ENCODE measurements around the gene CALHM1. TPM values are rescaled to one million over a fixed set of nuclear protein-coding genes. Genes with fewer than 3 reads are reported as not detected.

CALHM1 gene
- total and polyA plus RNA-seq, 4 donors = not detected

DNA sequence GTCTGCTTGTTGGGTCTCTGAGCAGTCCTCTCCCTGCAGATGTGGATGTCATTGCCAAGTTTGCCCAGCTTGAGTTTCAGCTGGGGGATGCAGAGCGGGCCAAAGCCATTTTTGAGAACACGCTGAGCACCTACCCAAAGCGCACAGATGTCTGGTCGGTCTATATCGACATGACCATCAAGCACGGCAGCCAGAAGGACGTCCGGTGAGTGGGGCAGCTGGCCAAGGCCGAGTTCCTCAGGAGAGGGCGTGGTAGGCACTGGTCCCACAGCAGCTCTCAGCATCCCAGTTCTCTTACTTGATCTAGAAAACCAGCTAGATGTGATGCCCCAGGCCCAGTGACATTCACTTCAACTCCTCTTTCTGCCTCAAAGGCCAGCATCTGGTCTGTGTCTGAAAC, 14.2 kb downstream of the CALHM1 start:
- 72 to 91% methylated on average over 10 of the region's 10 CpGs for WGBS, 2 donors
- Histone ChIP-seq H3K9me3 (ENCODE audit: control insufficient read depth in 4 of 4, insufficient read depth in 3 of 4, low read length in 3 of 4) (no peaks in the 10 kb centered on the region), H3K27me3 (ENCODE audit: control insufficient read depth in 3 of 3, insufficient read depth in 3 of 3, low read length in 2 of 3) (no peaks in the 10 kb centered on the region), H3K9ac (ENCODE audit: insufficient read depth in 1 of 2, low read length in 2 of 2) (no peak overlapping the region), H3K27ac (ENCODE audit: low read depth in 1 of 2, low read length in 1 of 2) (no peak overlapping the region), H3K4me3 (no peak overlapping the region), H3K4me1 (ENCODE audit: control insufficient read depth in 5 of 5, insufficient read depth in 5 of 5, low read length in 5 of 5) (peaks cover 0 to 25% (median 0%) of the 10 kb centered on the region in 5 donors), H3K36me3 (ENCODE audit: control insufficient read depth in 4 of 4, insufficient read depth in 4 of 4, low read length in 4 of 4) (peaks cover 6 to 70% (median 37%) of the 10 kb centered on the region in 4 donors)
- DNase-seq (no peak), ATAC-seq (ENCODE audit: insufficient read depth, low FRiP score) (no peak)
- TF ChIP-seq, protein P1, sequence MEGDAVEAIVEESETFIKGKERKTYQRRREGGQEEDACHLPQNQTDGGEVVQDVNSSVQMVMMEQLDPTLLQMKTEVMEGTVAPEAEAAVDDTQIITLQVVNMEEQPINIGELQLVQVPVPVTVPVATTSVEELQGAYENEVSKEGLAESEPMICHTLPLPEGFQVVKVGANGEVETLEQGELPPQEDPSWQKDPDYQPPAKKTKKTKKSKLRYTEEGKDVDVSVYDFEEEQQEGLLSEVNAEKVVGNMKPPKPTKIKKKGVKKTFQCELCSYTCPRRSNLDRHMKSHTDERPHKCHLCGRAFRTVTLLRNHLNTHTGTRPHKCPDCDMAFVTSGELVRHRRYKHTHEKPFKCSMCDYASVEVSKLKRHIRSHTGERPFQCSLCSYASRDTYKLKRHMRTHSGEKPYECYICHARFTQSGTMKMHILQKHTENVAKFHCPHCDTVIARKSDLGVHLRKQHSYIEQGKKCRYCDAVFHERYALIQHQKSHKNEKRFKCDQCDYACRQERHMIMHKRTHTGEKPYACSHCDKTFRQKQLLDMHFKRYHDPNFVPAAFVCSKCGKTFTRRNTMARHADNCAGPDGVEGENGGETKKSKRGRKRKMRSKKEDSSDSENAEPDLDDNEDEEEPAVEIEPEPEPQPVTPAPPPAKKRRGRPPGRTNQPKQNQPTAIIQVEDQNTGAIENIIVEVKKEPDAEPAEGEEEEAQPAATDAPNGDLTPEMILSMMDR (IDR thresholded peaks at IDR 0.05; ENCODE audit: control extremely low read depth, extremely low read depth) = no peak

DNA sequence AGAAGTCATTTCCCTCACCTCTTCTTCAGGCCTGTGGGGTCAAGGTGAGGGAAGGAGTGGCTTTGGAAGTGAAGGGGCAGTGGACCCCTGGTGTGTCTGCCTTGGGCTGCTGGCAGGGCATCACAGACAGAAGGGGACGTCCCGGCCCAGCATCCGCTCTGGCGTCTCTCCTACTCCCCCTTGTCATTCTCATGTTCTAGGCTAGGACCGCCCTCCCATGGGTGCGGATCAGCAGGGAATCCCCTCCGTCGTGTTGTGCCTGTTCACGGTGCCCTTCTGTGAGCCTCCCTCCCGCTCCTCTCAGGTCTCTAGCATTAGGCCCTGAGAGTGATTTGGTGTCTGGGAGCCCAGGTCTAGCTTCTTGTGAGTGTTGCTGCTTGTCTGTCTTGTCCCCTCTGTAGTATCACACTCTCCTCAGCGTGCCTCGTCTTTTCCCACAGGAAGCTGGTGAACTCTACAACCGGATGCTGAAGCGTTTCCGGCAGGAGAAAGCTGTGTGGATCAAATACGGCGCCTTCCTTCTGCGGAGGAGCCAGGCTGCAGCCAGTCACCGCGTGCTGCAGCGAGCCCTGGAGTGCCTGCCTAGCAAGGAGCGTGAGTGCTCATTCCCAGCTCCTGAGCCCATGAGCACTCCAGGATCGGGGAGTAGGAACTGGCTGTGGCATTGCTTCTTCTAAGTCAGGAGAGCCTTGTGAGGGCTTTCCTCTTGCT, 15.1 kb downstream of the CALHM1 start:
- DNase-seq = no peak
- H3K27me3 ChIP-seq (ENCODE audit: control insufficient read depth in 3 of 3, insufficient read depth in 3 of 3, low read length in 2 of 3) = no peaks in the 10 kb centered on the region
- 84 to 92% methylated on average over 23 of the region's 23 CpGs for WGBS, 2 donors
- H3K9ac ChIP-seq (ENCODE audit: insufficient read depth in 1 of 2, low read length in 2 of 2) = no peak overlapping the region
- H3K27ac ChIP-seq (ENCODE audit: low read depth in 1 of 2, low read length in 1 of 2) = peak overlapping the region in 1 of 2 donors; percentile 26
- peaks cover 14 to 65% (median 32%) of the 10 kb centered on the region in 4 donors for H3K36me3 ChIP-seq (ENCODE audit: control insufficient read depth in 4 of 4, insufficient read depth in 4 of 4, low read length in 4 of 4)
- H3K4me1 ChIP-seq (ENCODE audit: control insufficient read depth in 5 of 5, insufficient read depth in 5 of 5, low read length in 5 of 5) = peaks cover 0 to 22% (median 0%) of the 10 kb centered on the region in 5 donors
- H3K4me3 ChIP-seq = no peak overlapping the region
- no peaks in the 10 kb centered on the region for H3K9me3 ChIP-seq (ENCODE audit: control insufficient read depth in 4 of 4, insufficient read depth in 3 of 4, low read length in 3 of 4)
- ATAC-seq (ENCODE audit: insufficient read depth, low FRiP score) = no peak
- TF ChIP-seq, protein P1 (IDR thresholded peaks at IDR 0.05; ENCODE audit: control extremely low read depth, extremely low read depth) = no peak

DNA sequence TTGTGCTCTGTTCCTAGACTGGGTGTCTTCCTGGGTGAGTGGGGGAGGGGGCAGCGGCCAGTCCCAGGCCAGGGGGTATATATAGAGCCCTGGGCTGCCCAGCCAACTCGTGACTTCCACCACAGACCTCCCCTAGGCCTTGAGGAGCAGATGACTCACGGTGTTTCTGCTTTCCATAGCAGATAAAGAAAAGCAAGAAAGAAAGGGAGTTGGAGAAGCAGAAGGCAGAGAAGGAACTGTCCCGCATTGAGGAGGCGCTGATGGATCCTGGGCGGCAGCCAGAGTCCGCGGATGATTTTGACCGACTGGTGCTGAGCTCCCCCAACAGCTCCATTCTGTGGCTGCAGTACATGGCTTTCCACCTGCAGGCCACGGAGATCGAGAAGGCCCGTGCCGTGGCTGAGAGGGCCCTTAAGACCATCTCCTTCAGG, 16.7 kb downstream of the CALHM1 start:
- no peaks in the 10 kb centered on the region for H3K27me3 ChIP-seq (ENCODE audit: control insufficient read depth in 3 of 3, insufficient read depth in 3 of 3, low read length in 2 of 3)
- ATAC-seq (ENCODE audit: insufficient read depth, low FRiP score) (no peak), DNase-seq (peak in 1 of 3 donors; percentile 14)
- H3K36me3 ChIP-seq (ENCODE audit: control insufficient read depth in 4 of 4, insufficient read depth in 4 of 4, low read length in 4 of 4) = peaks cover 21 to 65% (median 36%) of the 10 kb centered on the region in 4 donors
- H3K4me1 ChIP-seq (ENCODE audit: control insufficient read depth in 5 of 5, insufficient read depth in 5 of 5, low read length in 5 of 5) = peaks cover 0 to 15% (median 0%) of the 10 kb centered on the region in 5 donors
- peak overlapping the region in 1 of 2 donors; percentile 4 for H3K27ac ChIP-seq (ENCODE audit: low read depth in 1 of 2, low read length in 1 of 2)
- H3K9ac ChIP-seq (ENCODE audit: insufficient read depth in 1 of 2, low read length in 2 of 2) = no peak overlapping the region
- TF ChIP-seq, protein P1 (IDR thresholded peaks at IDR 0.05; ENCODE audit: control extremely low read depth, extremely low read depth) = no peak
- 81 to 93% methylated on average over 13 of the region's 13 CpGs for WGBS, 2 donors
- H3K9me3 ChIP-seq (ENCODE audit: control insufficient read depth in 4 of 4, insufficient read depth in 3 of 4, low read length in 3 of 4) = no peaks in the 10 kb centered on the region
- H3K4me3 ChIP-seq = no peak overlapping the region

All from lung (tissue), 12 donors.